Measurements from ENCODE around the gene PRXL2A. TPM values are rescaled to one million over a fixed set of nuclear protein-coding genes. Genes with fewer than 3 reads are reported as not detected.

PRXL2A gene
- total RNA-seq, 1 experiment from 2014 or later: 47.1 TPM

DNA sequence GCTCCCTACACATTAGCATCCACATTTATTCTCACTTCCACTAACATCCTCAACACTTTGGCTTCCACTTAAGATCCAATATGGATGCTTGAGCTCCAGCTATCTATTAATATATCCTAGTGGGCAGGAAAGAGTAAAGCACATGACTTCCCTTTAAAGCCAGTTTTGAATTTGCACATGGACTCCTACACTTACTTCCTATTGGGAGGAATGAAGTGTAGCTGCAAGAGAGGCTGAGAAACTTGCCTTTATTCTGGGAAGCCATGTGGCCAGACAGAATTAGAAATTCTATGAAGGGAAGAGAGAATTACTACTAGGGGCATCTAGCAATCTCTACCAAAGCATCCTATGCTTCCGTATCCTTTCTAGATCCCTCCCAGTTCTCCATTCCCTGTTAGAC is 42.8 kb downstream of the PRXL2A start:
- H3K36me3 Mint-ChIP-seq (ENCODE audit: insufficient read depth in 1 of 3, low read depth in 3 of 3): peaks cover 0 to 2% (median 0%) of the 10 kb centered on the region in 3 experiments; a peak in 2 of 7 replicates

More for the DNA sequence above, 42.8 kb downstream of the PRXL2A start:
- no peak overlapping the region for H2BK12ac ChIP-seq (ENCODE audit: insufficient read length, low read depth, low read length)
- peaks cover 6% of the 10 kb centered on the region for H4K20me1 ChIP-seq (ENCODE audit: control insufficient read depth, insufficient read depth, insufficient read length)
- H3K27me3 ChIP-seq (ENCODE audit: insufficient read depth, low read length): no peaks in the 10 kb centered on the region; the same call in 1 of the 2 replicates
- H3K4me1 ChIP-seq (ENCODE audit: insufficient read depth, low read length): peaks cover 3% of the 10 kb centered on the region; the same call in 1 of the 2 replicates
- no peak overlapping the region for H2BK120ac ChIP-seq (ENCODE audit: low read depth, low read length, poor library complexity, severe bottlenecking)
- no peak for DNase-seq
- H2AK5ac ChIP-seq (ENCODE audit: insufficient read length, low read length): no peak overlapping the region
- no peak overlapping the region for H3K4me2 ChIP-seq (ENCODE audit: insufficient read depth, insufficient read length, low read length)
- H3K9ac ChIP-seq (ENCODE audit: extremely low read depth, insufficient read length, low read length): no peak overlapping the region
- H4K8ac ChIP-seq (replicated peaks; ENCODE audit: insufficient read length, low read depth, low read length): no peak overlapping the region
- peaks cover 3% of the 10 kb centered on the region for H3K79me1 ChIP-seq (ENCODE audit: insufficient read depth, low read depth, low read length, poor library complexity, severe bottlenecking)
- H3T11ph ChIP-seq (ENCODE audit: low read length): no peak overlapping the region
- H3K56ac ChIP-seq (ENCODE audit: insufficient read length, low read depth, low read length): no peak overlapping the region
- H2BK15ac ChIP-seq (ENCODE audit: low read depth, low read length): no peak overlapping the region
- no peak overlapping the region for H4K91ac ChIP-seq (ENCODE audit: insufficient read length, low read depth, low read length)
- H3K23me2 ChIP-seq (ENCODE audit: insufficient read length, low read depth, low read length, poor library complexity, severe bottlenecking): peaks cover 9% of the 10 kb centered on the region
- Mint-ChIP-seq H3K27ac (no peak overlapping the region), H3K9me3 (no peaks in the 10 kb centered on the region), H3K4me1 (peaks cover 25% of the 10 kb centered on the region in 2 experiments), H3K4me3 (no peak overlapping the region), H3K27me3 (ENCODE audit: low read depth) (peaks cover 25% of the 10 kb centered on the region)
- no peak overlapping the region for H2BK20ac ChIP-seq (ENCODE audit: low read depth, low read length, poor library complexity, severe bottlenecking)
- no peak overlapping the region for H3K18ac ChIP-seq (ENCODE audit: insufficient read length, low read depth, low read length)
- no peak overlapping the region for H3K14ac ChIP-seq (ENCODE audit: insufficient read depth, low read length)
- H3K27ac ChIP-seq (ENCODE audit: insufficient read length, low read depth, low read length): no peak overlapping the region
- H3K9me3 ChIP-seq (ENCODE audit: control insufficient read depth, low read depth, low read length): no peaks in the 10 kb centered on the region
- H3K4ac ChIP-seq (ENCODE audit: low read depth, low read length): no peak overlapping the region
- H2AFZ ChIP-seq (ENCODE audit: low read length): no peak overlapping the region
- no peak overlapping the region for H4K5ac ChIP-seq (ENCODE audit: insufficient read length, low read depth, low read length)
- H3K79me2 ChIP-seq (ENCODE audit: insufficient read depth, low read length): peaks cover 9% of the 10 kb centered on the region; the same call in 1 of the 2 replicates
- no CpG with 5 or more reads among the region's 1 CpG for WGBS (ENCODE audit: extremely low coverage, insufficient read length, low lambda C conversion rate)
- H3K23ac ChIP-seq (ENCODE audit: insufficient read length, low read depth, low read length): no peak overlapping the region
- no peak overlapping the region for H2BK5ac ChIP-seq (ENCODE audit: insufficient read length, low read length)
- TF ChIP-seq, protein P1, sequence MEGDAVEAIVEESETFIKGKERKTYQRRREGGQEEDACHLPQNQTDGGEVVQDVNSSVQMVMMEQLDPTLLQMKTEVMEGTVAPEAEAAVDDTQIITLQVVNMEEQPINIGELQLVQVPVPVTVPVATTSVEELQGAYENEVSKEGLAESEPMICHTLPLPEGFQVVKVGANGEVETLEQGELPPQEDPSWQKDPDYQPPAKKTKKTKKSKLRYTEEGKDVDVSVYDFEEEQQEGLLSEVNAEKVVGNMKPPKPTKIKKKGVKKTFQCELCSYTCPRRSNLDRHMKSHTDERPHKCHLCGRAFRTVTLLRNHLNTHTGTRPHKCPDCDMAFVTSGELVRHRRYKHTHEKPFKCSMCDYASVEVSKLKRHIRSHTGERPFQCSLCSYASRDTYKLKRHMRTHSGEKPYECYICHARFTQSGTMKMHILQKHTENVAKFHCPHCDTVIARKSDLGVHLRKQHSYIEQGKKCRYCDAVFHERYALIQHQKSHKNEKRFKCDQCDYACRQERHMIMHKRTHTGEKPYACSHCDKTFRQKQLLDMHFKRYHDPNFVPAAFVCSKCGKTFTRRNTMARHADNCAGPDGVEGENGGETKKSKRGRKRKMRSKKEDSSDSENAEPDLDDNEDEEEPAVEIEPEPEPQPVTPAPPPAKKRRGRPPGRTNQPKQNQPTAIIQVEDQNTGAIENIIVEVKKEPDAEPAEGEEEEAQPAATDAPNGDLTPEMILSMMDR (conservative IDR thresholded peaks at IDR 0.05): no peak
